IMR-90 (cell line): ENCODE results near the gene ELAC1. TPM values are rescaled to one million over a fixed set of nuclear protein-coding genes. Genes with fewer than 3 reads are reported as not detected.

Experiments
- ATAC-seq: fragments of 200-7000 bp; cut with Tn5 transposase; 2 replicates; pipeline ENCODE4 v1.9.1; 2020; ENCODE audit warnings: low read depth, mild to moderate bottlenecking, moderate library complexity
- BruUV-seq: library from RNA; stranded (reverse); fragments of 400-500 nt; replicated peaks from 2 replicates; lab custom pipeline; 2021; lab: Mats Ljungman, UMichigan
- CTCF ChIA-PET: fragments of 300-600 bp; formaldehyde crosslinking; extraction: SDS; loops from one replicate; lab custom pipeline; 2021; ENCODE audit warnings: antibody characterized with exemption; lab: Yijun Ruan, JAX
- POLR2A ChIA-PET: fragments of 300-600 bp; sonication (Branson Sonifier 250); formaldehyde crosslinking; loops from one replicate; lab custom pipeline; 2022; ENCODE audit warnings: antibody characterized with exemption; ENCODE audit not compliant: unreplicated experiment; lab: Charles Lee
- DNase-seq: peaks from one replicate; pipeline ENCODE4 v3.0.0; 2013
- H2AFZ ChIP-seq: replicated peaks from 2 replicates; pipeline ENCODE3; 2013; ENCODE audit warnings: low read length, mild to moderate bottlenecking; ENCODE audit not compliant: poor library complexity
- H2AK5ac ChIP-seq: 2 replicates; pipeline ENCODE4 v1.6.1; 2013; ENCODE audit warnings: low read depth, low read length, inconsistent platforms
- H2AK9ac ChIP-seq: replicated peaks from 2 replicates; pipeline ENCODE3; 2013; ENCODE audit warnings: mild to moderate bottlenecking, low read depth, low read length, moderate library complexity; ENCODE audit not compliant: poor library complexity
- H2BK120ac ChIP-seq: 2 replicates; pipeline ENCODE4 v1.6.1; 2013; ENCODE audit warnings: low read depth, low read length, inconsistent platforms
- H2BK15ac ChIP-seq: 3 replicates; pipeline ENCODE4 v1.6.1; 2013; ENCODE audit warnings: low read depth, low read length, inconsistent platforms
- H2BK20ac ChIP-seq: 2 replicates; pipeline ENCODE4 v1.6.1; 2013; ENCODE audit warnings: low read depth, mild to moderate bottlenecking, inconsistent platforms, low read length, moderate library complexity
- H2BK5ac ChIP-seq: 2 replicates; pipeline ENCODE4 v1.6.1; 2013; ENCODE audit warnings: mild to moderate bottlenecking, low read depth, low read length, inconsistent platforms; ENCODE audit not compliant: poor library complexity, severe bottlenecking
- H3K14ac ChIP-seq: replicated peaks from 2 replicates; pipeline ENCODE4 v1.6.1; 2013; ENCODE audit warnings: low read depth, low read length, inconsistent platforms
- H3K18ac ChIP-seq: 2 replicates; pipeline ENCODE4 v1.6.1; 2013; ENCODE audit warnings: low read depth, low read length, control low read depth
- H3K23ac ChIP-seq: 2 replicates; pipeline ENCODE4 v1.6.1; 2013; ENCODE audit warnings: low read depth, low read length, inconsistent platforms
- H3K27ac ChIP-seq: 2 replicates; pipeline ENCODE4 v1.5.1; 2013; ENCODE audit warnings: mild to moderate bottlenecking, control low read depth, low read length; ENCODE audit not compliant: insufficient read depth
- H3K27me3 ChIP-seq: 2 replicates; pipeline ENCODE4 v1.6.1; 2013; ENCODE audit warnings: low read length; ENCODE audit not compliant: control insufficient read depth, insufficient read depth
- H3K36me3 ChIP-seq: 2 replicates; pipeline ENCODE4 v1.6.1; 2013; ENCODE audit warnings: low read length, mixed read lengths; ENCODE audit not compliant: control insufficient read depth, insufficient read depth
- H3K4ac ChIP-seq: 2 replicates; pipeline ENCODE4 v1.6.1; 2013; ENCODE audit warnings: low read depth, low read length, inconsistent platforms
- H3K4me1 ChIP-seq: 2 replicates; pipeline ENCODE4 v1.6.1; 2013; ENCODE audit warnings: low read length, mixed read lengths; ENCODE audit not compliant: control insufficient read depth, insufficient read depth
- H3K4me2 ChIP-seq: 2 replicates; pipeline ENCODE4 v1.6.1; 2013; ENCODE audit warnings: low read depth, mild to moderate bottlenecking, control low read depth, low read length, moderate library complexity
- H3K4me3 ChIP-seq: 2 replicates; pipeline ENCODE4 v1.5.1; 2013; ENCODE audit warnings: low read depth, mild to moderate bottlenecking, control low read depth, low read length, moderate library complexity; ENCODE audit not compliant: insufficient read depth
- H3K56ac ChIP-seq: 2 replicates; pipeline ENCODE4 v1.6.1; 2013; ENCODE audit warnings: low read length, inconsistent platforms; ENCODE audit not compliant: insufficient read depth; ENCODE audit errors: extremely low read depth
- H3K79me1 ChIP-seq, 2 experiments: 2 replicates each; pipeline ENCODE4 v1.6.1; 2013; ENCODE audit warnings: low read length in 2 of 2, inconsistent platforms in 1 of 2, low read depth in 1 of 2
- H3K9ac ChIP-seq: 2 replicates; pipeline ENCODE4 v1.6.1; 2013; ENCODE audit warnings: low read depth, low read length, control low read depth
- H3K9me1 ChIP-seq: 2 replicates; pipeline ENCODE4 v1.6.1; 2013; ENCODE audit warnings: low read length, inconsistent platforms; ENCODE audit not compliant: insufficient read depth
- H3K9me3 ChIP-seq: 2 replicates; pipeline ENCODE4 v1.6.1; 2013; ENCODE audit warnings: low read length; ENCODE audit not compliant: control insufficient read depth, insufficient read depth
- H4K20me1 ChIP-seq: 2 replicates; pipeline ENCODE4 v1.6.1; 2013; ENCODE audit warnings: low read length, inconsistent platforms; ENCODE audit not compliant: insufficient read depth
- H4K5ac ChIP-seq: 2 replicates; pipeline ENCODE4 v1.6.1; 2013; ENCODE audit warnings: mild to moderate bottlenecking, low read depth, low read length, control low read depth
- H4K8ac ChIP-seq, 2 experiments: 2 replicates each; pipeline ENCODE4 v1.6.1; 2013; ENCODE audit warnings: low read depth in 2 of 2, low read length in 2 of 2, control low read depth in 1 of 2, inconsistent platforms in 1 of 2
- H4K91ac ChIP-seq: 2 replicates; pipeline ENCODE4 v1.6.1; 2013; ENCODE audit warnings: low read depth, low read length, inconsistent platforms; ENCODE audit not compliant: insufficient read depth
- BHLHE40 ChIP-seq: fragments of 150-350 bp; IDR thresholded peaks from 2 replicates; pipeline ENCODE4 v1.6.1; 2016; ENCODE audit warnings: mild to moderate bottlenecking, low read depth, low read length
- CEBPB ChIP-seq: IDR thresholded peaks from 2 replicates; pipeline ENCODE4 v1.6.1; 2012; ENCODE audit warnings: low read depth, low read length, improper control_type of control experiment
- CHD1 ChIP-seq: IDR thresholded peaks from 2 replicates; pipeline ENCODE4 v1.6.1; 2012; ENCODE audit warnings: low read depth, low read length, improper control_type of control experiment
- CTCF ChIP-seq: conservative IDR thresholded peaks from 2 replicates; pipeline ENCODE4 v1.5.1; 2012; ENCODE audit warnings: mild to moderate bottlenecking, low read depth, low read length, improper control_type of control experiment
- FOS ChIP-seq: fragments of 150-350 bp; IDR thresholded peaks from 2 replicates; pipeline ENCODE4 v1.6.1; 2016; ENCODE audit warnings: low read depth, low read length
- MAFK ChIP-seq: IDR thresholded peaks from 2 replicates; pipeline ENCODE4 v1.6.1; 2012; ENCODE audit warnings: low read depth, low read length, improper control_type of control experiment
- MAZ ChIP-seq: IDR thresholded peaks from 2 replicates; pipeline ENCODE4 v1.6.1; 2012; ENCODE audit warnings: low read depth, mild to moderate bottlenecking, low read length, improper control_type of control experiment, moderate library complexity, borderline replicate concordance
- MXI1 ChIP-seq: IDR thresholded peaks from 2 replicates; pipeline ENCODE4 v1.6.1; 2012; ENCODE audit warnings: low read depth, mild to moderate bottlenecking, low read length, moderate library complexity, borderline replicate concordance
- NFE2L2 ChIP-seq: fragments of 150-350 bp; IDR thresholded peaks from 2 replicates; pipeline ENCODE4 v1.6.1; 2016; ENCODE audit warnings: low read depth, mild to moderate bottlenecking, low read length
- POLR2A ChIP-seq: IDR thresholded peaks from 2 replicates; pipeline ENCODE4 v1.6.1; 2012; ENCODE audit warnings: mild to moderate bottlenecking, low read depth, low read length
- RAD21 ChIP-seq: IDR thresholded peaks from 2 replicates; pipeline ENCODE4 v1.6.1; 2012; ENCODE audit warnings: low read length, improper control_type of control experiment
- RCOR1 ChIP-seq: IDR thresholded peaks from 2 replicates; pipeline ENCODE4 v1.6.1; 2012; ENCODE audit warnings: mild to moderate bottlenecking, low read length, improper control_type of control experiment; ENCODE audit not compliant: insufficient replicate concordance
- SMC3 ChIP-seq: fragments of 150-350 bp; IDR thresholded peaks from 2 replicates; pipeline ENCODE4 v1.6.1; 2016; ENCODE audit warnings: low read depth, mild to moderate bottlenecking, antibody characterized with exemption, low read length, moderate library complexity
- WGBS, 2 experiments: methylation state at CpG; one replicate each; pipeline versions ENCODE4 v1.1.5 to v1.1.7; 2013; ENCODE audit warnings: missing lambda C conversion rate in 2 of 2; ENCODE audit not compliant: insufficient read length in 1 of 2; ENCODE audit errors: extremely low coverage in 2 of 2; 5-methylcytosine and 5-hydroxymethylcytosine counted together
- dilution Hi-C: fragments of 300-500 bp; cut with HindIII; formaldehyde crosslinking; loops from one replicate; pipeline ENCODE4 v1.14.3; 2018; ENCODE audit warnings: low sequenced_read_pairs; ENCODE audit not compliant: unreplicated experiment
- in situ Hi-C: fragments of 300-500 bp; cut with MboI; formaldehyde crosslinking; loops from 3 replicates; pipeline ENCODE4 v1.14.3; 2019; ENCODE audit warnings: low sequenced_read_pairs, inconsistent platforms, mixed read lengths
- intact Hi-C: fragments of 100-400 bp; cut with micrococcal nuclease; formaldehyde crosslinking; loops from 2 replicates; pipeline ENCODE4 v1.10.0; 2022
- polyA plus RNA-seq, 3 experiments: library from polyadenylated mRNA; depleted of rRNA; stranded (reverse); fragments of >200 nt; gene quantifications; 2 replicates each; pipeline ENCODE4 v1.2.3, GENCODE V29; 2012; ENCODE audit warnings: low replicate concordance in 1 of 3
- total RNA-seq: library from RNA; depleted of rRNA; stranded (reverse); fragments of >200 nt; gene quantifications from 2 replicates; pipeline ENCODE4 v1.2.3, GENCODE V29; 2012
- TF ChIP-seq, protein P1 (sequence below): fragments of 150-350 bp; IDR thresholded peaks from 2 replicates; pipeline ENCODE4 v1.6.1; 2017; ENCODE audit warnings: mild to moderate bottlenecking, antibody characterized with exemption, low read length, low read depth

The ELAC1 gene
- total and polyA plus RNA-seq, 2 of the 4 experiments (the other 2 are of a cell fraction): 5.2 to 8.4 TPM

GRCh38 chr18:50953822-50954221 lies 14.0 kb upstream of the ELAC1 start:
- H3K36me3 ChIP-seq: no peaks in the 10 kb centered on the region
- no TSS peak for BruUV-seq
- H4K91ac ChIP-seq: no peak overlapping the region
- ChIA-PET CTCF (no interaction called here), POLR2A (no interaction called here)
- H3K27ac ChIP-seq: no peak overlapping the region
- TF ChIP-seq POLR2A: no peak
- no peak for TF ChIP-seq NFE2L2
- TF ChIP-seq, protein P1, sequence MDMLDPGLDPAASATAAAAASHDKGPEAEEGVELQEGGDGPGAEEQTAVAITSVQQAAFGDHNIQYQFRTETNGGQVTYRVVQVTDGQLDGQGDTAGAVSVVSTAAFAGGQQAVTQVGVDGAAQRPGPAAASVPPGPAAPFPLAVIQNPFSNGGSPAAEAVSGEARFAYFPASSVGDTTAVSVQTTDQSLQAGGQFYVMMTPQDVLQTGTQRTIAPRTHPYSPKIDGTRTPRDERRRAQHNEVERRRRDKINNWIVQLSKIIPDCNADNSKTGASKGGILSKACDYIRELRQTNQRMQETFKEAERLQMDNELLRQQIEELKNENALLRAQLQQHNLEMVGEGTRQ: no peak
- no peak for TF ChIP-seq MAFK
- TF ChIP-seq CEBPB: no peak
- no peak for TF ChIP-seq FOS
- no peak for TF ChIP-seq CTCF
- TF ChIP-seq SMC3: no peak
- TF ChIP-seq RAD21: no peak
- TF ChIP-seq CHD1: no peak
- TF ChIP-seq RCOR1: no peak
- TF ChIP-seq MXI1: no peak
- TF ChIP-seq MAZ: no peak
- no peak for TF ChIP-seq BHLHE40
- H3K4ac ChIP-seq: no peak overlapping the region
- no peaks in the 10 kb centered on the region for H3K9me1 ChIP-seq
- no peak overlapping the region for H3K4me3 ChIP-seq
- H2AK5ac ChIP-seq: no peak overlapping the region
- H3K9ac ChIP-seq: no peak overlapping the region
- H3K27me3 ChIP-seq: peaks cover 2% of the 10 kb centered on the region; the same call in 1 of the 2 replicates
- no peak for DNase-seq
- H2BK120ac ChIP-seq: no peak overlapping the region
- H3K4me2 ChIP-seq: no peak overlapping the region
- H4K5ac ChIP-seq: no peak overlapping the region
- no peak for ATAC-seq
- no peaks in the 10 kb centered on the region for H3K4me1 ChIP-seq
- H3K18ac ChIP-seq: no peak overlapping the region
- H3K14ac ChIP-seq: no peak overlapping the region
- H3K23ac ChIP-seq: no peak overlapping the region
- WGBS, 2 experiments: no CpG with 5 or more reads among the region's 3 CpGs
- H2BK15ac ChIP-seq: no peak overlapping the region
- dilution Hi-C loops (no loop called here), in situ Hi-C loops (no loop called here), intact Hi-C loops (no loop called here)
- no peak overlapping the region for H2BK5ac ChIP-seq
- H2AFZ ChIP-seq: no peak overlapping the region
- H2AK9ac ChIP-seq: no peak overlapping the region
- no peak overlapping the region for H2BK20ac ChIP-seq
- H3K79me1 ChIP-seq: no peaks in the 10 kb centered on the region
- no peaks in the 10 kb centered on the region for H4K20me1 ChIP-seq
- H3K56ac ChIP-seq: no peak overlapping the region
- no peaks in the 10 kb centered on the region for H3K9me3 ChIP-seq
- H4K8ac ChIP-seq: no peak overlapping the region
